Liver (tissue), 9 donors: Measurements from ENCODE around the gene NUDT22. TPM values are rescaled to one million over a fixed set of nuclear protein-coding genes. Genes with fewer than 3 reads are reported as not detected.

Experiments
- DNase-seq: peaks from one replicate; pipeline ENCODE4 v3.0.0-alpha.2; 2017; ENCODE audit warnings: low spot score
- H3K27ac ChIP-seq, 2 donors: one replicate each; pipeline ENCODE4 v1.7.0; 2013; ENCODE audit warnings: inconsistent platforms in 2 of 2, low read length in 2 of 2, control low read depth in 1 of 2, low read depth in 1 of 2, mild to moderate bottlenecking in 1 of 2
- H3K27me3 ChIP-seq, 4 donors: one replicate each; pipeline versions ENCODE4 v1.6.1 to v1.7.0; 2013; ENCODE audit warnings: low read length in 3 of 4, inconsistent platforms in 1 of 4, mild to moderate bottlenecking in 1 of 4, moderate library complexity in 1 of 4; ENCODE audit not compliant: control insufficient read depth in 4 of 4, insufficient read depth in 4 of 4
- H3K36me3 ChIP-seq, 4 donors: one replicate each; pipeline versions ENCODE4 v1.6.1 to v1.7.0; 2013; ENCODE audit warnings: low read length in 3 of 4, mild to moderate bottlenecking in 3 of 4, low read depth in 1 of 4, moderate library complexity in 1 of 4; ENCODE audit not compliant: control insufficient read depth in 4 of 4, insufficient read depth in 3 of 4
- H3K4me1 ChIP-seq, 4 donors: one replicate each; pipeline versions ENCODE4 v1.6.1 to v1.7.0; 2013; ENCODE audit warnings: low read length in 3 of 4, mild to moderate bottlenecking in 3 of 4, moderate library complexity in 1 of 4; ENCODE audit not compliant: control insufficient read depth in 4 of 4, insufficient read depth in 4 of 4
- H3K4me3 ChIP-seq, 3 donors: one replicate each; pipeline versions ENCODE4 v1.6.1 to v1.7.0; 2013; ENCODE audit warnings: low read length in 3 of 3, control low read depth in 1 of 3, low read depth in 1 of 3, mild to moderate bottlenecking in 1 of 3
- H3K9ac ChIP-seq, 2 donors: one replicate each; pipeline ENCODE4 v1.7.0; 2013; ENCODE audit warnings: low read length in 2 of 2, mild to moderate bottlenecking in 2 of 2, moderate library complexity in 2 of 2, control low read depth in 1 of 2, low read depth in 1 of 2
- H3K9me3 ChIP-seq, 4 donors: one replicate each; pipeline versions ENCODE4 v1.6.1 to v1.7.0; 2013; ENCODE audit warnings: low read length in 3 of 4; ENCODE audit not compliant: control insufficient read depth in 4 of 4
- ATF3 ChIP-seq: IDR thresholded peaks from 2 replicates; pipeline ENCODE4 v1.6.1; 2016; ENCODE audit warnings: antibody characterized with exemption
- EGR1 ChIP-seq, 2 donors: IDR thresholded peaks; 2 replicates each; pipeline ENCODE4 v1.6.1; 2016 to 2018; ENCODE audit warnings: antibody characterized with exemption in 2 of 2, low read depth in 2 of 2
- FOXA2 ChIP-seq: IDR thresholded peaks from 2 replicates; pipeline ENCODE4 v1.6.1; 2016; ENCODE audit warnings: antibody characterized with exemption
- GABPA ChIP-seq, 2 donors: IDR thresholded peaks in 1 of 2; conservative IDR thresholded peaks in 1 of 2; 2 replicates each; pipeline ENCODE4 v1.6.1; 2016; ENCODE audit warnings: antibody characterized with exemption in 2 of 2, mild to moderate bottlenecking in 1 of 2, moderate library complexity in 1 of 2
- HNF4A ChIP-seq, 2 donors: conservative IDR thresholded peaks; 2 replicates each; pipeline ENCODE4 v1.6.1; 2016; ENCODE audit warnings: antibody characterized with exemption in 2 of 2, mild to moderate bottlenecking in 2 of 2
- HNF4G ChIP-seq: IDR thresholded peaks from 2 replicates; pipeline ENCODE4 v1.6.1; 2016; ENCODE audit warnings: antibody characterized with exemption
- JUND ChIP-seq, 2 donors: IDR thresholded peaks; 2 replicates each; pipeline ENCODE4 v1.6.1; 2016; ENCODE audit warnings: antibody characterized with exemption in 2 of 2
- RAD21 ChIP-seq, 2 donors: IDR thresholded peaks; 2 replicates each; pipeline ENCODE4 v1.6.1; 2016; ENCODE audit warnings: antibody characterized with exemption in 2 of 2, mild to moderate bottlenecking in 2 of 2
- REST ChIP-seq: IDR thresholded peaks from 2 replicates; pipeline ENCODE4 v1.6.1; 2016; ENCODE audit warnings: antibody characterized with exemption, mild to moderate bottlenecking
- RXRA ChIP-seq, 2 donors: IDR thresholded peaks; 2 replicates each; pipeline ENCODE4 v1.6.1; 2017 to 2018; ENCODE audit warnings: antibody characterized with exemption in 2 of 2, mild to moderate bottlenecking in 1 of 2
- SP1 ChIP-seq: IDR thresholded peaks from 2 replicates; pipeline ENCODE4 v1.6.1; 2018; ENCODE audit warnings: antibody characterized with exemption, mild to moderate bottlenecking
- TAF1 ChIP-seq: conservative IDR thresholded peaks from 2 replicates; pipeline ENCODE4 v1.6.1; 2016; ENCODE audit warnings: antibody characterized with exemption, mild to moderate bottlenecking
- YY1 ChIP-seq: IDR thresholded peaks from 2 replicates; pipeline ENCODE4 v1.6.1; 2016; ENCODE audit warnings: antibody characterized with exemption, mild to moderate bottlenecking
- WGBS: extraction: QIAGEN DNeasy Blood & Tissue Kit; methylation state at CpG from one replicate; pipeline ENCODE4 v1.1.7; 2013; 5-methylcytosine and 5-hydroxymethylcytosine counted together
- polyA plus RNA-seq, 2 donors: library from polyadenylated mRNA; stranded (reverse) in 1 of 2; unstranded in 1 of 2; fragments of 200-250 nt in 1 of 2; fragments of >200 nt in 1 of 2; fragmentation: Nextera tagmentation in 1 of 2; extraction: Ambion mirVana in 1 of 2; gene quantifications; one replicate each; pipeline versions ENCODE4 v1.2.1 to v1.2.3, GENCODE V29; 2013 to 2015
- total RNA-seq, 2 donors: library from RNA; depleted of rRNA; stranded (reverse); fragments of >200 nt; gene quantifications; one replicate each; pipeline ENCODE4 v1.2.3, GENCODE V29; 2014
- TF ChIP-seq, protein P1 (sequence below): IDR thresholded peaks from 2 replicates; pipeline ENCODE4 v1.6.1; 2016; ENCODE audit warnings: antibody characterized with exemption
- TF ChIP-seq, protein P2 (sequence below): fragments of 150-350 bp; IDR thresholded peaks from 2 replicates; pipeline ENCODE4 v1.5.1; 2017; ENCODE audit warnings: improper control_type of control experiment, low read depth, low read length; ENCODE audit not compliant: missing input control
- donor health status: healthy.
- donor health status: healthy.
- donor health status: healthy.
- donor health status: healthy.
- donor health status: healthy.

NUDT22 gene
- total and polyA plus RNA-seq, 4 donors = 20.0 to 47.8 (median 41.2) TPM

DNA sequence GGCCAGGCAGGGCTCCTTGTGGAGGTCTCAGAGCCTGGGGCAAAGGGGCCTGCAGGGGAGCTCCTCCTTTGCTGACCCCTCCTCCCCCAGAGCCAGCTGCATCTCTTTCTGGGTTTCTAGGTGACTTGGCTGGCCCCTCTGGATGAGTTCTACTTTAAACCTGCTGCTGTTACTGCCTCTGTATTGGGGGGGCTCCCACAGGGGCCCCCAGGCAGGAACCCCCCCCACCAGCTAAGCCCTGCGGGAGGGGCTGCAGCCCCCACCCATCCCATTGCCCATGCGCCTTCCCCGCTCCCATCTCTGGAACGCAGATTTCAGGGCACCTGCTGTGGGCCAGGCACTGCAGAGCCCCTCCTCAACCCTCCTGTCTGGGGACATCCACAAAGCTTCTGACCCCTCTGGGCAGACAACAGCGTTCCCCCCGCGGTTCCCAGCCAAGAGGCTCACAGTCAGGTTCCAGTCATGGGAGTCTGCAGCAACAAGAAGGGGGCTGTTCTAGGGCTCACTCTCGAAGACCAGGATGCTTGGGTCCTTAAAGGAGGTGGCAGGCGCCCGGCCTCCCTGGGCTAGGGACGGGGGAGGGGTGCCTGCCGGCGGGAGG, 24.4 kb downstream of the NUDT22 start:
- peaks cover 10 to 54% (median 42%) of the 10 kb centered on the region in 4 donors for H3K4me1 ChIP-seq
- no peaks in the 10 kb centered on the region for H3K36me3 ChIP-seq
- peak overlapping the region in 1 of 3 donors; percentile 67 for H3K4me3 ChIP-seq
- H3K9me3 ChIP-seq = no peaks in the 10 kb centered on the region
- no peak overlapping the region for H3K27ac ChIP-seq
- DNase-seq = no peak
- no peaks in the 10 kb centered on the region for H3K27me3 ChIP-seq
- H3K9ac ChIP-seq = no peak overlapping the region
- 29% methylated on average over 13 of the region's 13 CpGs for whole genome bisulfite sequencing
- TF ChIP-seq RXRA (IDR thresholded peaks at IDR 0.05) = no peak
- no peak for TF ChIP-seq JUND (IDR thresholded peaks at IDR 0.05)
- TF ChIP-seq, protein P1, sequence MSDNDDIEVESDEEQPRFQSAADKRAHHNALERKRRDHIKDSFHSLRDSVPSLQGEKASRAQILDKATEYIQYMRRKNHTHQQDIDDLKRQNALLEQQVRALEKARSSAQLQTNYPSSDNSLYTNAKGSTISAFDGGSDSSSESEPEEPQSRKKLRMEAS = no peak
- TF ChIP-seq TAF1 = no peak
- no peak for TF ChIP-seq HNF4A (conservative IDR thresholded peaks at IDR 0.05)
- TF ChIP-seq SP1 = no peak
- no peak for TF ChIP-seq ATF3
- no peak for TF ChIP-seq HNF4G
- TF ChIP-seq RAD21 (IDR thresholded peaks at IDR 0.05) = no peak
- TF ChIP-seq YY1 = no peak
- no peak for TF ChIP-seq REST
- TF ChIP-seq EGR1 (IDR thresholded peaks at IDR 0.05; ENCODE audit: low read depth in 2 of 2) = no peak
- no peak for TF ChIP-seq GABPA (IDR thresholded peaks at IDR 0.05 in 1 of 2, conservative IDR thresholded peaks at IDR 0.05 in 1 of 2)
- no peak for TF ChIP-seq FOXA2

DNA sequence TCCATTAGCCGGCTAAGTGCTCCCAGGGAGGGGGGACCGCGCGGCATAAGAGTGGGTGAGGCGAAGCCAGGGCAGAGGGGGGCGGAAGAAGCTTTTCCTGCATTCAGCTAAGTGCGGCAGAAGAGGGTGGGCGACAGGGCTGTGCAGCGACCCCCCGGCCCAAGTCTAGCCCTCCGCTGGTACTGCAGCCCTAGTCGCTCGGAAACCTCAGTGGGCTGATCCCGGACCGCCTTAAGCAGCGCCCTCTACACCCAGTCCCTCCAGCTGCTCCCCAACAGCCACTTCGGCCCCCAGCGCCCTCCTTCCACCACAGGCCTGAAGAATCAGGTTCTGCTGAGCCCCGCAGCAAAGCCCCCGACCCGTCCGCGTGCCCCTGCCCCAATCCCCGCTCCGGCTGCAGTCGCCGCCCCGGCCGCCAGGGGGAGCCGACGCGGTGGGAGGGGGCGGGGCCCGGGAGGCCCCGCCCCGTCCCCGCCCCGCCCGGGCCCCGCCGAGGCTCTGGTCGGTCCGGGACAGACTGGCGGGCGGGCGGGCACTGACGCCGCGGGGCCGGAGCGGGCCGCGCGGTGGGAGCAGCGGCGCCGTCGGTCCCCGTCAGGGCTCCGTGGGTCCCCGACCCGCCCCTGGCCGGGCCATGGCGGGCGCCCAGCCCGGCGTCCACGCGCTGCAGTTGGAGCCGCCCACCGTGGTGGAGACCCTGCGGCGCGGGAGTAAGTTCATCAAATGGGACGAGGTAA, 25.1 kb downstream of the NUDT22 start, which contains the start of gene PLCB3:
Gene PLCB3 (plus strand): TSS at position 515 of the 737 bp plus-strand sequence. CDS start 120 bp downstream, at position 635.
- Histone ChIP-seq H3K9ac (peak within 1 kb of the TSS in 1 of 2 donors; percentile 63), H3K27me3 (no peaks in the 10 kb centered on the region), H3K9me3 (no peaks in the 10 kb centered on the region), H3K4me3 (peak within 1 kb of the TSS; percentile 36 to 67 (median 51)), H3K27ac (no peak within 1 kb of the TSS), H3K36me3 (peaks cover 0 to 3% (median under 1%) of the 10 kb centered on the region in 4 donors), H3K4me1 (peaks cover 10 to 49% (median 38%) of the 10 kb centered on the region in 4 donors)
- peak; percentile 84 for DNase-seq
- WGBS = 1% methylated on average over 75 of the region's 75 CpGs
- TF ChIP-seq RAD21 (IDR thresholded peaks at IDR 0.05) (peak in 1 of 2 donors; percentile 38), HNF4G (no peak), GABPA (IDR thresholded peaks at IDR 0.05 in 1 of 2, conservative IDR thresholded peaks at IDR 0.05 in 1 of 2) (no peak)
- TF ChIP-seq, protein P2, sequence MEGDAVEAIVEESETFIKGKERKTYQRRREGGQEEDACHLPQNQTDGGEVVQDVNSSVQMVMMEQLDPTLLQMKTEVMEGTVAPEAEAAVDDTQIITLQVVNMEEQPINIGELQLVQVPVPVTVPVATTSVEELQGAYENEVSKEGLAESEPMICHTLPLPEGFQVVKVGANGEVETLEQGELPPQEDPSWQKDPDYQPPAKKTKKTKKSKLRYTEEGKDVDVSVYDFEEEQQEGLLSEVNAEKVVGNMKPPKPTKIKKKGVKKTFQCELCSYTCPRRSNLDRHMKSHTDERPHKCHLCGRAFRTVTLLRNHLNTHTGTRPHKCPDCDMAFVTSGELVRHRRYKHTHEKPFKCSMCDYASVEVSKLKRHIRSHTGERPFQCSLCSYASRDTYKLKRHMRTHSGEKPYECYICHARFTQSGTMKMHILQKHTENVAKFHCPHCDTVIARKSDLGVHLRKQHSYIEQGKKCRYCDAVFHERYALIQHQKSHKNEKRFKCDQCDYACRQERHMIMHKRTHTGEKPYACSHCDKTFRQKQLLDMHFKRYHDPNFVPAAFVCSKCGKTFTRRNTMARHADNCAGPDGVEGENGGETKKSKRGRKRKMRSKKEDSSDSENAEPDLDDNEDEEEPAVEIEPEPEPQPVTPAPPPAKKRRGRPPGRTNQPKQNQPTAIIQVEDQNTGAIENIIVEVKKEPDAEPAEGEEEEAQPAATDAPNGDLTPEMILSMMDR = peak; percentile 76
